Measurements from ENCODE around the gene SPTSSB.

The SPTSSB gene

GRCh38 chr3:161405087-161405486 is 33.8 kb upstream of the SPTSSB start:
- no peak for DNase-seq (ENCODE audit: low read depth)
- no peak overlapping the region for H3K4me3 ChIP-seq (replicated peaks; ENCODE audit: low read depth, low read length)
- TF ChIP-seq, protein P1, sequence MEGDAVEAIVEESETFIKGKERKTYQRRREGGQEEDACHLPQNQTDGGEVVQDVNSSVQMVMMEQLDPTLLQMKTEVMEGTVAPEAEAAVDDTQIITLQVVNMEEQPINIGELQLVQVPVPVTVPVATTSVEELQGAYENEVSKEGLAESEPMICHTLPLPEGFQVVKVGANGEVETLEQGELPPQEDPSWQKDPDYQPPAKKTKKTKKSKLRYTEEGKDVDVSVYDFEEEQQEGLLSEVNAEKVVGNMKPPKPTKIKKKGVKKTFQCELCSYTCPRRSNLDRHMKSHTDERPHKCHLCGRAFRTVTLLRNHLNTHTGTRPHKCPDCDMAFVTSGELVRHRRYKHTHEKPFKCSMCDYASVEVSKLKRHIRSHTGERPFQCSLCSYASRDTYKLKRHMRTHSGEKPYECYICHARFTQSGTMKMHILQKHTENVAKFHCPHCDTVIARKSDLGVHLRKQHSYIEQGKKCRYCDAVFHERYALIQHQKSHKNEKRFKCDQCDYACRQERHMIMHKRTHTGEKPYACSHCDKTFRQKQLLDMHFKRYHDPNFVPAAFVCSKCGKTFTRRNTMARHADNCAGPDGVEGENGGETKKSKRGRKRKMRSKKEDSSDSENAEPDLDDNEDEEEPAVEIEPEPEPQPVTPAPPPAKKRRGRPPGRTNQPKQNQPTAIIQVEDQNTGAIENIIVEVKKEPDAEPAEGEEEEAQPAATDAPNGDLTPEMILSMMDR (IDR thresholded peaks at IDR 0.05; ENCODE audit: low read length, missing control alignments): no peak

DNA sequence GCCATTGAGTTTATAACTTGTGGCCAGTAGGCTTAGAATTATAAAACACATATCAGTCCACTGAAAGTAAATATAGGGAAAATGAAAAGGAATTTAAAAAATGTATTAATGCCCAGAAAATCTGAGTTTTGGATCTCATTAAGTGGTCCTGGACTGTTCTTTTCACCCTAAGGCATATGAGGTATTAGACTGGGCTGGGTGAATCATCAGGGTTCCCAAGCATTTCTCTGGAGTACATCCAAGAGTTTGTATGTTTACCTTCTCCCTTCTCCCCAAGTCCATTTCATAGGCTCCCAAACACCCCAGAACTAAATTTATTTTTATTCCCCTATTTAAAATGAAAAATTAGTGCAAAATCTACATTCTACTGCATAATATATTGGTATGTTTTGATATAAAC is 31.9 kb upstream of the SPTSSB start:
- H3K4me3 ChIP-seq (replicated peaks; ENCODE audit: low read depth, low read length): no peak overlapping the region
- TF ChIP-seq, protein P1 (IDR thresholded peaks at IDR 0.05; ENCODE audit: low read length, missing control alignments): no peak
- DNase-seq (ENCODE audit: low read depth): no peak

GRCh38 chr3:161401389-161401788 is 30.1 kb upstream of the SPTSSB start:
- DNase-seq (ENCODE audit: low read depth): peak; percentile 9
- TF ChIP-seq, protein P1 (IDR thresholded peaks at IDR 0.05; ENCODE audit: low read length, missing control alignments): no peak
- H3K4me3 ChIP-seq (replicated peaks; ENCODE audit: low read depth, low read length): no peak overlapping the region

- H3K4me3 ChIP-seq (replicated peaks; ENCODE audit: low read depth, low read length): no peak overlapping the region
- DNase-seq (ENCODE audit: low read depth): no peak
- TF ChIP-seq, protein P1 (IDR thresholded peaks at IDR 0.05; ENCODE audit: low read length, missing control alignments): no peak
Observed at GRCh38 chr3:161400650-161401049, 29.3 kb upstream of the SPTSSB start.

DNA sequence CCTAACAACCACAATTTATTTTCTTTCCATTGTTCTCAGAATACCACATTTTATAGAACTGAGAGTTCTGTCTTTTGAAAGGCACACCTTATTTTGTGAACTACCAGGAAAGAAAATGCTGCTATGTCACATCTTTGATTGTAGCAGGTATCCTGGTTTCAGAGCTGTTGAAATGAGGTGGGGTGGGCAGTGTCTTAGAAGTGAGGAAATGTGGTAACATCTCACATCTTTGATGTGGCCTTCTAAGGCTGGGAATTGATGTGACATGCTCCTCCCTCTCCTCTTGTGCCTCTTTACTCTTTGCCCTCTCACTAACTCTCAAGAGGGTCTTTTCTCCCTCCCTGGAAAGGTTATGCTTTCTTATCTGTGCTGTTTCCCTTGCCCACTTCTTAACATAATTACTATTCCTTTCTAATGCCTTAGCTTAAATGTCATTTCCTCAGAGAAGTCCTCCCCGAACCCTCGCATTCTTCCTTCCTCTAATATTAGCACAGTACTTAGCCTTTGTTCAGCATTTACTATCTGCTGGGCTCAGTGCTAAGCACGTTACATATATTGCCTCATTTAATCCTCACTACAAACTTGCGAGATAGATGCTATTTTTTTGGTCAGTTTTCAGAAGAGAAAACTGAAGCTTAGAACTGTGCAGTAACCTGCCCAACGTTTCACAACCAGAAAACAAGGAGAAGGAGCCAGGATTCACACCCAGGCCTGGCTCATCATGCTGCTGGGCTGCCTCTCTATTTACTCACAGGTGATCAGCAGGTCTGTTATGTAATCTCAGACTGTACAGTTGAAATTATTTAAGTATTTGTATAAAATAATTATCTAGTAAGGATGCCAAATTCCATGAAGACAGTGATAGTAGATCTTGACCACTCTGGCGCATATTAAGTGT is 24.0 kb upstream of the SPTSSB start:
- TF ChIP-seq, protein P1 (IDR thresholded peaks at IDR 0.05; ENCODE audit: low read length, missing control alignments): no peak
- DNase-seq (ENCODE audit: low read depth): no peak
- H3K4me3 ChIP-seq (replicated peaks; ENCODE audit: low read depth, low read length): no peak overlapping the region

DNA sequence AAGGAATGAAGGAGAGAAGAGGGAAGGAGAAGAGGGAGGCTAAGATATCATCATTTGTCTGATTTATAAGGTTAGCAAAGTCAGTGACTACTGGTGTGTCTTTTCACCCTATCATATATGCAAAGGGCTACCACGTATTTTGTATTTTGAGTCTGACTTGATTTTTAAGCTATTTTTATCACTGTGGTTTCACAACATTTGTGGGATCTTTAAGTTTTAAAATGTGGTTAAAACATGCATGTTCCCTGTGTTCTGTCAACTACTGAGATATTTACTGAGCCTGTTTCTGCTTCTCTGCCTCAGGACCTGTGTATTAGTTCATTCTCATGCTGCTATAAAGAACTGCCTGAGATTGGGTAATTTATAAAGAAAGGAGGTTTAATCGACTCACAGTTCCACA is 22.5 kb upstream of the SPTSSB start:
- no peak for DNase-seq (ENCODE audit: low read depth)
- no peak overlapping the region for H3K4me3 ChIP-seq (replicated peaks; ENCODE audit: low read depth, low read length)
- TF ChIP-seq, protein P1 (IDR thresholded peaks at IDR 0.05; ENCODE audit: low read length, missing control alignments): no peak

DNA sequence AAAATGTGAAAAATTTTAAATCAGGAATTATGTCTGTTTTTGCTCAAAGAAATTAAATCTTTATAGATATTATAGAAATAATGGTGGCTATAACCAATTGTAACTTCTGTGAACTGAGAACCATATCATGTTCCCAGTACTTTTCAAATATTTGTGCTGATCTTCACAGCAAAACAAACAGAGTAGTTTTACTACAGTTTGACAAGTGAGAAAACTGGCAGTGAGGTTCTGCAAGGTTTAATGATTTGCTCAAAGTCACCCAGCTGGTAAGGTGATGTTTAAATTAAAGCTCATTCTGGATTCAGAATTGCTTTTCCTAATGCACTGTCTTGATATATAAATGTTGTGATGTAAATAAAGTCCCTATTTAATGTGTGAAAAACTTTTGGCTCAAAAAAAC is 22.0 kb upstream of the SPTSSB start:
- H3K4me3 ChIP-seq (replicated peaks; ENCODE audit: low read depth, low read length): no peak overlapping the region
- TF ChIP-seq, protein P1 (IDR thresholded peaks at IDR 0.05; ENCODE audit: low read length, missing control alignments): no peak
- no peak for DNase-seq (ENCODE audit: low read depth)
